NCI-H345 treated with DMSO at 0.1 percent for 48 hours (cell line): ENCODE data around the gene LRRFIP2.
"Not testable (repeated sequence)": the region's sequence is repeated elsewhere in the genome, so short reads cannot be mapped to it uniquely, and the experiment has no call there.

Experiments used
- DNase-seq: peaks from one replicate; lab custom pipeline; 2025; ENCODE audit not compliant: unreplicated experiment; lab: John Stamatoyannopoulos, UW

Gene LRRFIP2

GRCh38 chr3:37146927-37147326 lies 27.5 kb downstream of the LRRFIP2 start:
- DNase-seq, result not testable (repeated sequence)

DNA sequence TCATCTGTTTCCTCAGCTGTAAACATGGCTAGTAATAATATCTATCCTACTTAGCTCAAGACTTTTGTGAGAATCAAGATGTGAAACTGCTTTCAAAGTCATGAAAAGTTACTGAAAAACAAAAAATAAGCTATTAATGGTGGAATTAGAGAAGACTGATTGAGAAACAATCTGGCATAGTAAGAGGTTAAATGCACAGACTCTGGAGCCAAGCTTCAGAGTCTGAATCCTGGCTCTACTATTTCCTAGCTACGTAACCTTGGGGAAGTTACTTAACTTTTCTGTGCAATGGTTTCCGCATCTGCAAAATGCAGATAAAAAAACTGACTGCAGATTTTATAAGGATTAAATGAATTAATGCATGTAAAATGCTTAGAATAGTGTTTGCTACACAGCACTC lies 28.8 kb downstream of the LRRFIP2 start:
- DNase-seq, result no peak

DNA sequence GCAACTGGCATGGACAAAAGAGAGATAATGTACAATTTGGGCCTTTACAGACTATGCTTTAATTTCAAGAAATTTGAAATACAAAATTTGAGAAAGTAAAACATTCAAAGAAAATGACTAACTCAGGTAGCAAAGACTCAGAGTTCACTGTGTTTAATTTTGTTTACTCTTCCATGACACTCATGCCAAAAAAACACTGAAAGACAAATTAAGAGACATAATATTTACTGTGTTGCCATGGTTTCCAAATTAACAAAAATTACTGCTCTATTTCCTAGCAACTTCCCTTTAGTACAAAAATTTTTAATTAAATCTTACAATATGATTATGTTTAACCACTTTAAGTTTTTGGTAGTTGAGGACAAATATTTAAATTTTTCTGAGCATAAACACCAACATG lies 29.6 kb downstream of the LRRFIP2 start:
- DNase-seq, result no peak

- DNase-seq, result no peak
These were observed 30.6 kb downstream of the LRRFIP2 start for GRCh38 chr3:37143821-37144220.

GRCh38 chr3:37141676-37142075 lies 32.7 kb downstream of the LRRFIP2 start:
- no peak for DNase-seq

DNA sequence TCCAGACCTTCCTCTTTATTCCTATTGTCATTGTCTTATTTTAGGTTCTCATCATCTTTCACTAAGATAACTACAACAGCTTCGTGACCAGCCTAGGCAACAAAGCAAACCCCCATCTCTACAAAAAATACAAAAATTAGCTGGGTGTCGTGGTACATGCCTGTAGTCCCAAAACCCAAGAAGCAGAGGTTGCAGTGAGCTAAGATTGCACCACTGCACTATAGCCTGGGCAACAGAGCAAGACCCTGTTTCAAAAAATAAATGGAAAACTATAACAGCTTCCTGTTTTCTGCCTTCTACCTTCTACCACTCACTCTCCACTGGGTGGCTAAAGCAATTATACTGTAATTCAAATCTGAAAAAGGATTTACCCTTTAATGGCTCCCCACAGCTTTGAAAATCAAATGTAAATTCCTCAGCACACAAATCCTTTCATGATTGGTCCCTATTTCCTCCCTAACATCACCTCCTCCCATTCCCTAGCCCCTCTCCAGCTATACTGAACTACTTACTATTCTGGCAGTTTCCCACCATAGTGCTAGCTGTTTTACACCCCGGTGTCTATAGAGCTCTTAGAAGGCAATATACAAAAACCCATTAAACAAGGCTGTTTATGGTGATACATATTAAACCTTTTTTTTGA lies 33.4 kb downstream of the LRRFIP2 start:
- DNase-seq, result no peak

DNA sequence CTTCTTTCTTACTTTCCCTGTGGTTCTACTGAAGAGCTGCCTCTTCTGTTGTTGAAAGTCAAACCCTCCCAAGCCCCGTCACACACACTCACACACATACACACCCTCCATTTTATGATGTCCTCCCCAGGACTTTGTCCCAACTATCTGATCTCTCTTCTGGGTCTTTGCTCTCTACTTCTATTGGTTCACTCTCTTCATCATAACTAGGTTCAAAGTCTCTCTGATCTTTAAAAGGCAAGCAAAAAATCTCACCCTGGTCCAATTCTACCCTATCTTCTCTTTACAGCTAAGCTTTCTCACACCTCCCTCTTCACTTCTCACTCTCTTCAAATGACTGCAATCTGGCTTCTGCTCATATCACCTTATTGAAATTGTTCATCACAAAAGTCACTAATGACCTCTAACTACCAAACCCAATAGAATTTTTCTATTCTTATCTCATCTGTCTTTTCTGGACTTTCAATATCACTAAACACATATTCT lies 34.8 kb downstream of the LRRFIP2 start:
- no peak for DNase-seq

GRCh38 chr3:37138816-37139215 lies 35.6 kb downstream of the LRRFIP2 start:
- DNase-seq, result no peak

DNA sequence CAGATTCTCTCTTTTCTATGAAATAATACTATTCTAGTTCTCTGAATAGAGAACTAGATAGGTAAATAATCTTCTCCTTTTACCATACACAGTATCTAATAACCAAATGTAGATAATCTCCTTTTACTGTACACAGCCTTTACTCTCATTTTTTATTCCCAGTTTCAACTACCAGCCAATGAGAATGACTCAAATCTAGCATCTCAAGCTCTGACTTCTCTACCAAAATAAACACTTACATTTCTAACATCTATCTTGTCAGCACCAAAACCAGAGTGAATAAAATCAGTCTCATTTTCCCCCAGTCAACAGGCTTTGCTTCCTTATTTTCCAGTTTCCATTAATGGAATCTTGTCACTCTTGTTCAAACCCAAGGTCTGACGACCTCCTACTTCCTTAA lies 36.9 kb downstream of the LRRFIP2 start:
- DNase-seq, result no peak

GRCh38 chr3:37136067-37136466 lies 38.3 kb downstream of the LRRFIP2 start:
- DNase-seq, result no peak

DNA sequence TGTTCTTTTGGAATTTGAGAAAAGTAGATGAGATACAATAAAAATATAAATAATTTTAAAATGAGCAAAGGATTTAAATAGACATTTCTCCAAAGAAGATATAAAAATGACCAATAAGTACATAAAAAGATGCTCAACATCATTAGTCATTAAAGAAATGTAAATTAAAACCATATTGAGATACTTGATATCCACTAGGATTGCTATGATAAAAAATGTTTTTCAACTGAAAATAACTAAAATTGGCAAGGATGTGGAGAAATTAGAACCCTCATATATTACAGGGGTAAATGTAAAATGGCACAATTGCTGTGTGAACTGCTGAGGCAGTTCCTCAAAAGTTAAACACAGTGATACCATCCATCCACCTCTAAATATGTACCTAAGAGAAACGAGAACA lies 38.8 kb downstream of the LRRFIP2 start:
- DNase-seq, result no peak

- DNase-seq, result no peak
These were observed 42.0 kb downstream of the LRRFIP2 start for GRCh38 chr3:37132334-37132733.

GRCh38 chr3:37131860-37132144 lies 42.6 kb downstream of the LRRFIP2 start:
- no peak for DNase-seq

- DNase-seq, result no peak
These were observed 43.2 kb downstream of the LRRFIP2 start for GRCh38 chr3:37130984-37131859.

DNA sequence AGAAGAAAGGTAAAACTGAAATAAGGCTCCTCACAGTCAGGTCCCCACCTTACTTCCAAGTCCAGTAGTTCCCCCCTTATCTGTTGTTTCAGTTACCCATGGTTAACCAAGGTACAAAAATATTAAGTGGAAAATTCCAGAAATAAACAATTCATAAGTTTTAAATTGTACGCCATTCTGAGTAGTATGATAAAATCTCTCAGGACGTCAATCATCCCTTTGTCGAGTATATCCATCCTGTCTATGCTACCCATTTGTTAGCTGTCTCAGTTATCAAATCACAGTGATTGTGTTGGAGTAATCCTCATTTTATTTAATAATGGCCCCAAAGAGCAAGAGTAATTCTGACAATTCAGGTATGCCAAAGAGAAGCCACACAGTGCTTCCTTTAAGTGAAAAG lies 43.9 kb downstream of the LRRFIP2 start:
- no peak for DNase-seq

GRCh38 chr3:37129871-37130270 lies 44.5 kb downstream of the LRRFIP2 start:
- DNase-seq, result no peak

- no peak for DNase-seq
These were observed 47.0 kb downstream of the LRRFIP2 start for GRCh38 chr3:37127340-37127739.

GRCh38 chr3:37126856-37127255 lies 47.5 kb downstream of the LRRFIP2 start:
- DNase-seq, result no peak

DNA sequence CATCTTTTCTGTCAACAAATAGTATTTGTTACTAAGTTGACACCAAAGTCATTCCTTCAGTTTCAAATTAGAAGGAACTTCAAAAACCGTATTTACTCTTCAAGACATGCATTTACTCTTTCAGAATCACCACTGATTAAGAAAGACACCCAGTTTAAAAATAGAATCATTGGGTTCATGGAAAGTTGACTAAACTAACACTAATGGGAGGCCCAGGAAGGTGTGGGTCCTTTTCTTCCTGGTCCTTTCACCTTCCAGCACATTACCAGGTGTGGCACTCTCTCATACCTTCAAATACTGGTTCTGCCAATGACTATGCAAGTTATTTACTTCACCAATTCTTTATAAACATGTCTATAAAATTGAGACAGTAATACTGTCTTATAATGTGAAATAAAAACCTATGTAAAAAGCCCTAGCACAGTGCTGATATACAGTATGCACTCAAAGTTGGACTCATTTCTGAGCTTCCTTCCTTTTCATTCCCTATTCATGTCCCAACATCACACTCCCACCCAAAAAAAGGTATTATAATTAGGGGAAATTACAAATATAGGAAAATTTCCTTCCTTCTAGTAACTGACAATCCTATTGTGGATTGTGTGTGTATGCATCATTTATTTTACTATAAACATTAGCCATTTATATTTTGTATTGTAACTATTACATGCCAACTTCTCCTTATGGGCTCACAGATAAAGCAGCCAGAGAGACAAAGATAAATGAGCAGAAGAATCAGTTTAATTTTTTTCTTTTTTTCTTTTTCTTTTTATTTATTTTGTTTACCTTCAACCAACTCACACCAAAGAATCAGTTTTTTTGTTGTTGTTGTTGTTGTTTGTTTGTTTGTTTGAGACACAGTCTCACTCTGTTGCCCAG lies 48.9 kb downstream of the LRRFIP2 start:
- no peak for DNase-seq

- DNase-seq, result no peak
These were observed 49.9 kb downstream of the LRRFIP2 start for GRCh38 chr3:37124435-37124834.

DNA sequence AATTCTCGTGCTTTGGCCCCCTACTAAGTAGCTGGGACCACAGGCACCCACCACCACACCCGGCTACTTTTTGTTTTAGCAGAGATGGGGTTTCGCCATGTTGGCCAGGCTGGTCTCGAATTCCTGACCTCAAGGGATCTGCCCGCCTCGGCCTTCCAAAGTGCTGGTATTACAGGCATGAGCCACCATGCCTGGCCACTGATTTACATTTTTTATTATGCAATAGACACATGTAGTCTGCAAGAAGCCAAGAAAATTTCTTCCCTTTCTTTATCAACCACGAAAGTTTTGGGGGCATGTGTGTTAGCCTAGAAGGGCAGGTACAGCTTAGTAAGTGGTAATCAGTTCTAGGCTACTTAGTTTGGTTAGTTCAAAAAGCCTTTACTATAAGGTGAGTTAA lies 51.1 kb downstream of the LRRFIP2 start:
- DNase-seq, result no peak

- DNase-seq, result not testable (repeated sequence)
These were observed 52.3 kb downstream of the LRRFIP2 start for GRCh38 chr3:37122069-37122468.
